ENCODE measurements around the gene NFKBIE. TPM values are rescaled to one million over a fixed set of nuclear protein-coding genes. Genes with fewer than 3 reads are reported as not detected.
A peak's percentile ranks its signal among the peaks of the same experiment; 100 is the strongest.

NFKBIE gene
- total and polyA plus RNA-seq, 9 of the 15 experiments (the other 6 are each of a cell fraction or from before 2014, with no cell fraction given): 2.1 to 16.4 (median 11.7) TPM

GRCh38 chr6:44310241-44310640, 44.9 kb upstream of the NFKBIE start:
- ChIA-PET CTCF (ENCODE audit: low intra/inter-chr PET ratio) (no interaction called here), POLR2A (interaction anchor here (1.4 to 11.9 kb wide), 3 partner anchors 9 to 42 kb away, joined by 4 to 116 read pairs (median 7); no protein-coding TSS in a partner anchor)
- H3K4me2 ChIP-seq (ENCODE audit: insufficient read depth, low read length): no peak overlapping the region
- H3K79me2 ChIP-seq (ENCODE audit: control insufficient read depth, insufficient read depth, low read length): peaks cover 15% of the 10 kb centered on the region
- H4K20me1 ChIP-seq (replicated peaks; ENCODE audit: control insufficient read depth, insufficient read depth, low read length): no peaks in the 10 kb centered on the region; the same call in 1 of the 2 replicates
- ATAC-seq (no peak), DNase-seq (ENCODE audit: extremely low read depth in 1 of 4, low spot score in 3 of 4) (no peak), FAIRE-seq (no peak)
- H3K27ac ChIP-seq (ENCODE audit: extremely low read depth, low read depth, low read length): no peak overlapping the region
- 0 out of 4 replicates have a peak overlapping the region, but pooled peaks of 1 of the 2 experiments have one; percentile 24 for H3K9ac ChIP-seq (ENCODE audit: insufficient read depth in 1 of 2, low read depth in 2 of 2, low read length in 2 of 2)
- TF ChIP-seq TSC22D4 (tag; IDR thresholded peaks at IDR 0.05) (no peak), ZBTB1 (CRISPR knock-in tag; IDR thresholded peaks at IDR 0.05; ENCODE audit: borderline replicate concordance, low read depth) (0 out of 2 replicates have a peak, but pooled peaks have one; percentile 31)
- no peak overlapping the region for H2AFZ ChIP-seq (ENCODE audit: low read depth, low read length)
- H3K27me3 ChIP-seq (ENCODE audit: control insufficient read depth in 2 of 2, insufficient read depth in 2 of 2, low read length in 2 of 2): 0 out of 5 replicates have a peak, but pooled peaks cover 0 to 3% of the 10 kb centered on the region in 2 experiments
- no peaks in the 10 kb centered on the region for H3K9me1 ChIP-seq (ENCODE audit: control insufficient read depth, insufficient read depth, low read length)
- no peaks in the 10 kb centered on the region for H3K9me3 ChIP-seq (replicated peaks; ENCODE audit: control insufficient read depth, insufficient read depth, low read depth, low read length)
- no TSS peak for BruUV-seq (replicated peaks)
- intact Hi-C loops (cut with micrococcal nuclease): no loop called here
- 98% methylated on average over 3 of the region's 3 CpGs for WGBS (ENCODE audit: insufficient coverage, low coverage, missing lambda C conversion rate)
- in situ Hi-C loops (cut with MboI): no loop called here
- peaks cover 6 to 10% of the 10 kb centered on the region in 2 experiments; a peak in 3 of 5 replicates for H3K4me1 ChIP-seq (replicated peaks in 1 of 2; ENCODE audit: control insufficient read depth in 2 of 2, insufficient read depth in 2 of 2, low read length in 2 of 2)
- H3K4me3 ChIP-seq: no peak overlapping the region
- H3K36me3 ChIP-seq (ENCODE audit: control insufficient read depth, insufficient read depth, low read length): peaks cover 63% of the 10 kb centered on the region

GRCh38 chr6:44309631-44310030, 44.3 kb upstream of the NFKBIE start:
- peaks cover 8 to 16% of the 10 kb centered on the region in 2 experiments; a peak in 3 of 5 replicates for H3K4me1 ChIP-seq (replicated peaks in 1 of 2; ENCODE audit: control insufficient read depth in 2 of 2, insufficient read depth in 2 of 2, low read length in 2 of 2)
- ATAC-seq: no peak
- in situ Hi-C loops (cut with MboI) (no loop called here), intact Hi-C loops (cut with micrococcal nuclease) (no loop called here)
- H3K9me1 ChIP-seq (ENCODE audit: control insufficient read depth, insufficient read depth, low read length): no peaks in the 10 kb centered on the region
- 0 out of 5 replicates have a peak, but pooled peaks cover 0 to 2% of the 10 kb centered on the region in 2 experiments for H3K27me3 ChIP-seq (ENCODE audit: control insufficient read depth in 2 of 2, insufficient read depth in 2 of 2, low read length in 2 of 2)
- no peaks in the 10 kb centered on the region for H3K9me3 ChIP-seq (replicated peaks; ENCODE audit: control insufficient read depth, insufficient read depth, low read depth, low read length)
- H3K27ac ChIP-seq (ENCODE audit: extremely low read depth, low read depth, low read length): no peak overlapping the region
- no peak overlapping the region for H2AFZ ChIP-seq (ENCODE audit: low read depth, low read length)
- ChIA-PET POLR2A (interaction anchor here (0.5 to 11.9 kb wide), 5 partner anchors 9 to 80 kb away, joined by 3 to 116 read pairs (median 4); no protein-coding TSS in a partner anchor), CTCF (ENCODE audit: low intra/inter-chr PET ratio) (no interaction called here)
- no peak for FAIRE-seq
- no peak for DNase-seq (ENCODE audit: extremely low read depth in 1 of 4, low spot score in 3 of 4)
- H3K4me2 ChIP-seq (ENCODE audit: insufficient read depth, low read length): no peak overlapping the region
- peaks cover 69% of the 10 kb centered on the region for H3K36me3 ChIP-seq (ENCODE audit: control insufficient read depth, insufficient read depth, low read length)
- no peaks in the 10 kb centered on the region; the same call in 1 of the 2 replicates for H4K20me1 ChIP-seq (replicated peaks; ENCODE audit: control insufficient read depth, insufficient read depth, low read length)
- BruUV-seq (replicated peaks): no TSS peak
- H3K79me2 ChIP-seq (ENCODE audit: control insufficient read depth, insufficient read depth, low read length): peaks cover 15% of the 10 kb centered on the region
- no peak overlapping the region for H3K9ac ChIP-seq (ENCODE audit: insufficient read depth in 1 of 2, low read depth in 2 of 2, low read length in 2 of 2)
- H3K4me3 ChIP-seq: no peak overlapping the region
- TF ChIP-seq STAT6 (CRISPR knock-in tag; IDR thresholded peaks at IDR 0.05): no peak
- TF ChIP-seq RBM14 (IDR thresholded peaks at IDR 0.05; ENCODE audit: borderline replicate concordance, insufficient read depth, low read depth, low read length): no peak
- TF ChIP-seq, protein P1, sequence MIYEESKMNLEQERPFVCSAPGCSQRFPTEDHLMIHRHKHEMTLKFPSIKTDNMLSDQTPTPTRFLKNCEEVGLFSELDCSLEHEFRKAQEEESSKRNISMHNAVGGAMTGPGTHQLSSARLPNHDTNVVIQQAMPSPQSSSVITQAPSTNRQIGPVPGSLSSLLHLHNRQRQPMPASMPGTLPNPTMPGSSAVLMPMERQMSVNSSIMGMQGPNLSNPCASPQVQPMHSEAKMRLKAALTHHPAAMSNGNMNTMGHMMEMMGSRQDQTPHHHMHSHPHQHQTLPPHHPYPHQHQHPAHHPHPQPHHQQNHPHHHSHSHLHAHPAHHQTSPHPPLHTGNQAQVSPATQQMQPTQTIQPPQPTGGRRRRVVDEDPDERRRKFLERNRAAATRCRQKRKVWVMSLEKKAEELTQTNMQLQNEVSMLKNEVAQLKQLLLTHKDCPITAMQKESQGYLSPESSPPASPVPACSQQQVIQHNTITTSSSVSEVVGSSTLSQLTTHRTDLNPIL (CRISPR knock-in tag; IDR thresholded peaks at IDR 0.05): no peak
- TF ChIP-seq ZNF431 (CRISPR knock-in tag; IDR thresholded peaks at IDR 0.05): no peak
- TF ChIP-seq KAT2B (IDR thresholded peaks at IDR 0.05; ENCODE audit: low read depth, low read length): no peak
- TF ChIP-seq HMG20A (CRISPR knock-in tag; conservative IDR thresholded peaks at IDR 0.05): no peak
- TF ChIP-seq SNIP1 (IDR thresholded peaks at IDR 0.05; ENCODE audit: low read depth): no peak
- no peak for TF ChIP-seq ZNF408 (CRISPR knock-in tag; IDR thresholded peaks at IDR 0.05; ENCODE audit: low read depth)
- no peak for TF ChIP-seq RFX5 (IDR thresholded peaks at IDR 0.05; ENCODE audit: low read depth, low read length)
- TF ChIP-seq BRD4 (IDR thresholded peaks at IDR 0.05): no peak
